ENCODE results near the gene PDHA2.
A peak's percentile ranks its signal among the peaks of the same experiment; 100 is the strongest.

Gene PDHA2

DNA sequence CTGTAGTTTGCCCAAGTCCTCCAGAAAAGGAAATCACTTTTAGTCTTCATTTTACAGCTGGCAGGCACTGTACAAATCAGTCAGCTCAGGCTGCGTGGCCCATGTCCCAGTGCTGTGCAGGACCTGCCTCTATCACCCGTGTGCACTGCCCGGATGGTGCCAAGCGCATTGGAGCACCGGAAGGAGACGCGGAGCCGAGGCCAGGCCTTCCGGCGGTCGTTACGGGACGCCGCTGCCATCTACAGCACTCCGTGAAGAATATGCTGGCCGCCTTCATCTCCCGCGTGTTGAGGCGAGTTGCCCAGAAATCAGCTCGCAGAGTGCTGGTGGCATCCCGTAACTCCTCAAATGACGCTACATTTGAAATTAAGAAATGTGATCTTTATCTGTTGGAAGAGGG is at the start of gene PDHA2:
Gene PDHA2 (plus strand): TSS at position 203 of the 400 bp plus-strand sequence. CDS start 58 bp downstream, at position 261.
- TF ChIP-seq, protein P1, sequence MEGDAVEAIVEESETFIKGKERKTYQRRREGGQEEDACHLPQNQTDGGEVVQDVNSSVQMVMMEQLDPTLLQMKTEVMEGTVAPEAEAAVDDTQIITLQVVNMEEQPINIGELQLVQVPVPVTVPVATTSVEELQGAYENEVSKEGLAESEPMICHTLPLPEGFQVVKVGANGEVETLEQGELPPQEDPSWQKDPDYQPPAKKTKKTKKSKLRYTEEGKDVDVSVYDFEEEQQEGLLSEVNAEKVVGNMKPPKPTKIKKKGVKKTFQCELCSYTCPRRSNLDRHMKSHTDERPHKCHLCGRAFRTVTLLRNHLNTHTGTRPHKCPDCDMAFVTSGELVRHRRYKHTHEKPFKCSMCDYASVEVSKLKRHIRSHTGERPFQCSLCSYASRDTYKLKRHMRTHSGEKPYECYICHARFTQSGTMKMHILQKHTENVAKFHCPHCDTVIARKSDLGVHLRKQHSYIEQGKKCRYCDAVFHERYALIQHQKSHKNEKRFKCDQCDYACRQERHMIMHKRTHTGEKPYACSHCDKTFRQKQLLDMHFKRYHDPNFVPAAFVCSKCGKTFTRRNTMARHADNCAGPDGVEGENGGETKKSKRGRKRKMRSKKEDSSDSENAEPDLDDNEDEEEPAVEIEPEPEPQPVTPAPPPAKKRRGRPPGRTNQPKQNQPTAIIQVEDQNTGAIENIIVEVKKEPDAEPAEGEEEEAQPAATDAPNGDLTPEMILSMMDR (conservative IDR thresholded peaks at IDR 0.05) = no peak
- H3K27ac ChIP-seq = no peak within 1 kb of the TSS

GRCh38 chr4:95798003-95798402 is 41.9 kb upstream of the PDHA2 start:
- no peak overlapping the region for H3K27ac ChIP-seq

GRCh38 chr4:95798727-95799126 is 41.2 kb upstream of the PDHA2 start:
- no peak overlapping the region for H3K27ac ChIP-seq
- TF ChIP-seq, protein P1 (conservative IDR thresholded peaks at IDR 0.05) = no peak

More at GRCh38 chr4:95798003-95798402, 41.9 kb upstream of the PDHA2 start:
- TF ChIP-seq, protein P1 (conservative IDR thresholded peaks at IDR 0.05) = no peak

DNA sequence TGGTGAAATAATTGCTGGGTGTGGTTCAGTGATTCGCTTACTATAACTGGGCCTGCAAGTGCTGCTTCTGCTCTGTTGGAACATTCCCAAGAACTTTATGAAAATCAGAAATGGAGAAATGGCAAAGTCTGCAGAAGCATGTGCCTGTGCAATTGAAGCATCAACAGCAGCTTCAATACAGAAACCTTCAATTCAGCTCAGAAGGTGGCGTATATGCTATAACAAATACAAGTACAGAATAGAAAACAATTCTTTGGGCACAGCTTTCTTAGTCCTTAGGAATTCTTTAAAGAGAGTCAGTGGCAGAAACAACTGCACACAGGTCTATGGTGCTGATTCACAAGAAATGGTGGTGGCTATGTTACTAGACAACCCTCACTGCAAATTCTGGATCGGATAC is 18.0 kb upstream of the PDHA2 start:
- peak overlapping the region; percentile 41 for H3K27ac ChIP-seq
- TF ChIP-seq, protein P1 (conservative IDR thresholded peaks at IDR 0.05) = no peak

- TF ChIP-seq, protein P1 (conservative IDR thresholded peaks at IDR 0.05) = no peak
- no peak overlapping the region for H3K27ac ChIP-seq
Measured at GRCh38 chr4:95825546-95825945, 14.3 kb upstream of the PDHA2 start.

DNA sequence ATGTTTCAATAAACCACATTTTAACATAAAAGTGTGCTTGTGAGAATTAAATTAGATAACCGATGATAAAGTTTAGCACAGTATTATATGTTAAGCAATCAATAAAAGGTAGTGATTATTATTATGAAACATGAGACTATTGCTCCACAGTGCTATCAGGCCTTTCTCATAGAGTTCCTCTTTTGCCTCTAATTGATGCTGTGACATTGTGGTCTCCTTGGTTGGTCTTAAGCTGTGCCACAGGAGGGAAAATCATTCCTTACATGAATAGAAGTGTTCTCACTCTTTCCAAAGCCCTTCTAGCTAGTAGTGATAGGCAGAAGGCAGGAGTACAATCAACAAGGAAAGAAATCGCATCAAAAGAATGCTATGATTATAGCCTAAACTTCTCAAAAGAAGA is 9.2 kb upstream of the PDHA2 start:
- TF ChIP-seq, protein P1 (conservative IDR thresholded peaks at IDR 0.05) = no peak
- no peak overlapping the region for H3K27ac ChIP-seq

DNA sequence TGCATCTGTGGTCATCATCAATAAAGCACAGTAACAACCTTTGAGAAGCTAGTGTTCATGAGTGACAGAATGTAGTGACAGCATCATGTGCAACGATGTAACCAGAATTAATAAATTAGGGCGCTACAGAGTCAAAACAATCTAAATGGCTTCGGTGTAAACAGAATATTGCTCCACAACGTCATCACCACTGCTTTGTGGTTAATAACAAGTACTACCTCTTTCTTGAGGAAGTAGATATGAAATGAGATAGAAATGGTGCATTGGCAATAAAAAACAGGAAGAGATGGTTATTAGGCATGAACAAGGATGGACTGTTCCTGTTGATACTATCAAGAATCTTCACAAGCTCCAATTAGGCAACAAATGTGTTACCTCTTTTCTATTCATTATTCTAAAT is 8.7 kb upstream of the PDHA2 start:
- H3K27ac ChIP-seq = no peak overlapping the region
- TF ChIP-seq, protein P1 (conservative IDR thresholded peaks at IDR 0.05) = no peak
